NCI-H2227 (cell line): Measurements from ENCODE around the gene EPS8.
"Not testable (repeated sequence)": the region's sequence is repeated elsewhere in the genome, so short reads cannot be mapped to it uniquely, and the experiment has no call there.

Experiments
- DNase-seq: peaks from one replicate; lab custom pipeline; 2025; ENCODE audit not compliant: unreplicated experiment; lab: John Stamatoyannopoulos, UW

The EPS8 gene

GRCh38 chr12:15757553-15758255 is 31.5 kb downstream of the EPS8 start:
- DNase-seq, result no peak

- DNase-seq, result no peak
Observed at GRCh38 chr12:15756822-15757221, 32.4 kb downstream of the EPS8 start.

GRCh38 chr12:15754233-15754632 is 35.0 kb downstream of the EPS8 start:
- no peak for DNase-seq

GRCh38 chr12:15752785-15753184 is 36.4 kb downstream of the EPS8 start:
- DNase-seq, result no peak

- DNase-seq, result no peak
Observed at GRCh38 chr12:15751741-15752140, 37.4 kb downstream of the EPS8 start.

- no peak for DNase-seq
Observed at GRCh38 chr12:15749937-15750336, 39.3 kb downstream of the EPS8 start.

- not testable (repeated sequence) for DNase-seq
Observed at GRCh38 chr12:15741870-15742269, 47.3 kb downstream of the EPS8 start.

GRCh38 chr12:15741082-15741481 is 48.1 kb downstream of the EPS8 start:
- no peak for DNase-seq

GRCh38 chr12:15740389-15740788 is 48.8 kb downstream of the EPS8 start:
- DNase-seq, result not testable (repeated sequence)

- no peak for DNase-seq
Observed at GRCh38 chr12:15738438-15739015, 50.7 kb downstream of the EPS8 start.

GRCh38 chr12:15735837-15736615 is 53.2 kb downstream of the EPS8 start:
- DNase-seq, result no peak

GRCh38 chr12:15733136-15733535 is 56.1 kb downstream of the EPS8 start:
- DNase-seq, result no peak

GRCh38 chr12:15732341-15733061 is 56.7 kb downstream of the EPS8 start:
- no peak for DNase-seq

- no peak for DNase-seq
Observed at GRCh38 chr12:15731940-15732339, 57.2 kb downstream of the EPS8 start.

GRCh38 chr12:15729097-15729496 is 60.1 kb downstream of the EPS8 start:
- no peak for DNase-seq

- DNase-seq, result no peak
Observed at GRCh38 chr12:15728118-15728598, 61.0 kb downstream of the EPS8 start.

- DNase-seq, result no peak
Observed at GRCh38 chr12:15726878-15727150, 62.4 kb downstream of the EPS8 start.

- peak; percentile 8 for DNase-seq
Observed at GRCh38 chr12:15726027-15726877, 62.9 kb downstream of the EPS8 start.

- no peak for DNase-seq
Observed at GRCh38 chr12:15722951-15723350, 66.2 kb downstream of the EPS8 start.

GRCh38 chr12:15721316-15722115 is 67.7 kb downstream of the EPS8 start:
- no peak for DNase-seq
